TTC549 (cell line): ENCODE results near the gene DNAJC27.

Source experiments
- FAIRE-seq: peaks from 2 replicates; lab custom pipeline; 2012; peaks lifted over from hg19 to GRCh38; lab: Jason Lieb, UNC

DNAJC27 gene

DNA sequence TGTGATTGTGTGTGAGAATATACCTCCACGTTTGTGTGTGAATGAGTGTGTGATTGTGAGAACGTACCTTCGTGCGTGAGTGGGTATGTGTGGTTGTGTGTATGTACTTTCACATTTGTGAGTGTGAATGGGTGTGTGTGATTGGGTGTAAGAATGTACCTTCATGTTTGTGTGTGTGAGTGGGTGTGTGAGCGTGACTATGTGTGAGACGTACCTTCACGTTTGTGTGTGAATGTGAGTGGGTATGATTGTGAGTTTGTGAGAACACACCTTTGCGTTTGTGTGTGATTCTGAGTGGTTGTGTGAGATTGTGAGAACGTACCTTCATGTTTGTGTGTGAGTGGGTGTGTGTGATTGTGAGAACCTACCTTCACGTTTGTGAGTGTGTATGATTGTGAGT, 45.9 kb downstream of the DNAJC27 start:
- FAIRE-seq, result no peak

DNA sequence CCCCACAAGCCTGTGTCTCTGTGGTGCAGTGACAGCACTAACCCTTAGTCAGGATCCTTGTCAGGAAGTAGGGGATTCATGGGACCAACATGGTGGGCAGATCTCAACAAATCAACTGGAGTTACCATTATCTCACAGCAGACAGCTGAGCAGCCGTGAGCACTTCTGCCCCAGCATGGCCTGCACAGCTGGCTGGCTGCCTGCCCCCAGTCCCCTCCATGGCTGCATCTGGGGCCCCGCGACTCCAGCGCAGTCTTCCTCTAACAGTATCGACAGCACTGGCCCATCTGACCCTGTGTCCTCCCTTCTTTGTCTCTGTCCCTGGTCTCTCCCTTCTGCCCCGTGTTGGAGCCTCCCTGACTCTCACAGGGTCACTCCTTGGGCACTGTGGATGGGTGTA, 47.0 kb downstream of the DNAJC27 start:
- no peak for FAIRE-seq

DNA sequence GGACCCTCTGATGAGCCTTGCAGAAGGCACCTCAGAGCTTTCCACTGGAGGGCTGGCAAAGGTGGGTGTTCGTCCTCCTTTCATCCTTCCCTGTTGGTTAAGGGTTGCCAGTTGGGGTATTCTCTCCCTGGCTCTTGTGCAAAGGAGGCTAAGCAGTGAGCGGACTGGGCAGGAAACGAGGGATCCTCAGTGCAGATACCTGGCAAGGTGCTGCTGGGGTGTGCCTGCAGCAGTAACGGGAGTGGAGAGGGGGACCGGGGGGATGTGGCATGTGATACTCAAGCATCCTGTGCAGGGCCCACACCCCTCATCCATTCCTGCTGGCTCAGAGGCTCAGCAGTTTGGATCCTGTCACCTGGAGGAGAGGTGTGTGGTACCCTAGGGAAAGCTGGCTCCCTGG, 47.5 kb downstream of the DNAJC27 start:
- FAIRE-seq, result no peak

DNA sequence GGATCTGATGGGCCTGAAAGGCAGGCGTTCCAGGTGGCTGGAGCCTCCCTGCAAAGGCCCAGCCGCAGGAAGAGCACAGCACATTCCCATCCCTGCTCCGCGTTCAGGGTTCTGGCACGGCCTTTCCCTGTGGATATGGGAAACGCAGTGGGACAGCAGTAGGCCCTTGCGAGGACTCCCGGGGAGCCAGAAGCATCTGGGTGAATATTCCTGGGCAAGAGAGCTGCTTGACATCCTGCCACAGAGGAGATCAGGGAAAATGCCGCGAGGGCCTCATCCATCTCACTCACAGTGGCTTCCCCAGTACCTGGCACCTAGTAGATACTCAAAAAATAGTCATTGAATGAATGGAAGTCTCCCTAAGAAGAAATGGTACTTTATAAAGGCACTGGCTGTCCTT, 48.6 kb downstream of the DNAJC27 start:
- no peak for FAIRE-seq

DNA sequence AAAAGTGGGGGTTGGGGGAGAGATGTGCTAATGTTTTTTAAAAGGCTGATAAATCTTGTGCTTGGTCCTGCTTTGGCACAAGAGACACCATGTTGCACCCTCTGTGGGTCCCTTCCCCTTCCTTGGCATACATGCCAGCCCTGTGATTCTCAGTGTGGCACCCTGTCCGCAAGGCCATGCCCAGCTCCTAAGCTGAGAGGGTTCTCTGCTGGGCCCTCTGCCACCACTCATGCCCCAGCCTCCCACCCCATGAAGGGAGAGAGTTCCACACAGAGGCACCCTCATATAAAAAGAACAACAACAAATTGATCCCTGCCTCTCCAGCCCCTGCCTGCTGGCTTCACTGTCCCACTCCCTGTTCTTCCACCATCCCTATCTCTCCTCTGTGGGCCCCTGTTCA, 49.2 kb downstream of the DNAJC27 start:
- no peak for FAIRE-seq

DNA sequence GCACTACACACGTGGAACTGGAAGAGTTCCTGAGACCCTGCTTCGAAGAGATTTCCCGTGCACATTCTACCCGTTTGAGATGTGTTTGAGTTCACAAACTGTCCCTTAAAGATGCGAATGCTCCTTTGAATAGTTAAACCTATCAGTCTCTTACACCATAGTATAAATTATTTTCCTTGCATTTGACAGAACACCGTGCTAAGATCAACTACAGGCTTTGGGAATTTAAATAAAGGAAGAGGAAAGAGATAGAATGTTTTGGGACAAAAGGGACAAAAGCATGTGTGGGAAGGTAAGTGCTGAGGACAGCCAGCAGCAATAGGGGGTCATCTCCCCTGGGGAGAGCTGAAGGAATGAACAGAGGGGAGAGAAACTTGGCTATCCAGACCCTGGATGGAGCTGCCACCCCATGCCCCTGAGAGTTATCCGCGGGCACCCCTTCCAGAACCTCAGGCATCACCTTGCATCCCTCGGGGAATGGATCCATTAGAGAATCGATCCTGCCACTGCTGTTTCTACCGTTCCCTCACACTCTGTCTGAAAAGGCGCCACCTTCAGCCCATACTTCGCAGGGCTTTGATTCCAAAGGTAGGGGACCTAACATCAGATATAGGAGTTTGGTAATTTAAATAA, 50.8 kb downstream of the DNAJC27 start:
- no peak for FAIRE-seq

GRCh38 chr2:24920098-24920808, 51.5 kb downstream of the DNAJC27 start, which contains the start of gene ADCY3:
ADCY3 (minus strand) TSS chr2:24920237; CDS start chr2:24918987, 1,250 bp downstream.
- FAIRE-seq, result no peak

DNA sequence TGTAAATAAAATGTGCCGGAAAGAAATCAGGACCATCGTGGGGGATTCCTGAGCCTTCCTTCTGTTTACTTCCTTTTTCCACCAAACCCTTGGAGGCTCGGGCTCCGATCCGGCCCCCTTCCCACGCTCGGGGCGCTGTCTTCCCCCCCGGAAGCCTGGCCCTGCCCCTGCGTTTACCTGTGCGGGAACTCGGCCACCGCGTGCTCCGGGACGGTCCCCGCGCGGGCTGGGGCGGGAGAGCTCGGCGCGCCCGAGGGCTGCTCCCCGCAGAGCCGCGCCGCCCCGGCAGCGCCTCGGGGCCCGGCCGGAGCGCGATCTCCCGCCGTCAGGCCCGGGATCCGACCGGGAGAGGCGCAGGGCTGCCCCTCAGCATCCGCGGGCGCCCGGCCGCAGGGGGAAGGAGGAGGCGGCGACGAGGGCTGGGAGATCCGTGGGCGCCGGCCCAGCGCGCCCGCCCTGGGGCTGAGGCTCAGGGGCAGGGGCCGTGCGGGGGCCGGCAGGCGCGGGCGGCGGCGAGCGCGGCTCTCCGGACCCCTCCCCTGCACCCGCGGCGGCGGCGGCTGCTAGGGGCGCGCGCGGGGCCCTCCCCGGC, 52.2 kb downstream of the DNAJC27 start:
- FAIRE-seq, result no peak

- FAIRE-seq, result no peak
These were observed 52.7 kb downstream of the DNAJC27 start for GRCh38 chr2:24919037-24919505.

- FAIRE-seq, result no peak
These were observed 53.3 kb downstream of the DNAJC27 start for GRCh38 chr2:24918326-24919036.

- no peak for FAIRE-seq
These were observed 53.9 kb downstream of the DNAJC27 start for GRCh38 chr2:24917731-24918325.

GRCh38 chr2:24917086-24917485, 54.7 kb downstream of the DNAJC27 start:
- no peak for FAIRE-seq

DNA sequence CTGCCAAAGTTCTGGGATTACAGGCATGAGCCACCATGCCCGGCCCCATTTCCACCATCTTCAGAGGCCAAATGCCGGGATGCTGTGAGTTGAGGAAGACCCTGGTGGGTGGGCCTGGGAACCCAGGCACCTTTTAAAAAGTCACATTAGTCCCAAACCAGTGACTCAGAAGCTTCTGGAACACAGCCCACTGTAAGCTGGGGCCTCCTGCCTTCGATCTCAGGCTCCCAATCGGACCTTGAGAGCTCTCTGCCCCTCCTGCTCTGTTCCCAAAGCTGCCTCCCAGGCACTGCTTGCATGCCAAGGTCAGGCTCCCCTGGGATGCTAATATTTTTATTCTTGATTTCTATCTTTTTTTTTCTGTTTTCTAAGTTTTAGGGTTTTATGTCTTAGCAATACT, 56.0 kb downstream of the DNAJC27 start:
- FAIRE-seq, result no peak

DNA sequence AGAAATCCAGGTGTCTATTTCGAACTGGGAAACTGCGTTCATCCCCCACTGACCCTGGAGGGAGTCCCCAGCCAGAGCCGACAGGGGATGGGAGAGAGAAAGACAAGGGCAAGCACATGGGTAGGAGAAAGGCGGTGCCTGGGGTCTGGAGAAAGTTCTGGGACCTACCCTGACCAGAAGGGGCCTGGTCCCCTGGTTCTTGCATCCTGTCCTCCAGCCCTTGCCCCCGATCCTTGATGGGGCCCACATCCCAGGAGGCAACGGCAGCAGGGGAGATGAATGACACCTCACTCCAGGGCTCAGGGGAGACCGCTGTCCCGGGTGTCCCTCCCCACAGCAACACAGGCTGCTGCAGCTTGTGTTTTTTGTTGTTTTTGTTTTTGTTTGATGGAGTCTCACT, 56.6 kb downstream of the DNAJC27 start:
- no peak for FAIRE-seq

GRCh38 chr2:24914713-24915112, 57.0 kb downstream of the DNAJC27 start:
- FAIRE-seq, result no peak

DNA sequence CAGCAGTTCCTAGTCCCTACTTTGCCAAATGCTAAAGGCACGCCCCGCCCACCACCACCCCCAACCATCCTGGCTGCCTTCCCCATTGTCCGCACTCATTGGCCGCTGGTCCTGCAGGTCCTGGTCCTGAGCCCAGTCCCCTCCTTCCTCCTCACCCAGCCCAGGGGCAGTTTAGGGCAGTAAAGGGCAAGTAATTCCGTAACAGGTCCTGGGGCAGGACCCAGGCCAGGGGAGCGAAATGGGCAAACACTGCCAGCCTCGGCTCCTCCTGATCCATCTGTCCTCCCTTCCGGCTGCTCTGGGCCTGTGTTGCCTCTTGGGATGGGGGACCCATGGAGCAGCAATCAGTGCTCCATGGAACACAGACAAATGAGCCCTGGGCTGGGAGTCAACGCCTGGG, 57.8 kb downstream of the DNAJC27 start:
- no peak for FAIRE-seq

DNA sequence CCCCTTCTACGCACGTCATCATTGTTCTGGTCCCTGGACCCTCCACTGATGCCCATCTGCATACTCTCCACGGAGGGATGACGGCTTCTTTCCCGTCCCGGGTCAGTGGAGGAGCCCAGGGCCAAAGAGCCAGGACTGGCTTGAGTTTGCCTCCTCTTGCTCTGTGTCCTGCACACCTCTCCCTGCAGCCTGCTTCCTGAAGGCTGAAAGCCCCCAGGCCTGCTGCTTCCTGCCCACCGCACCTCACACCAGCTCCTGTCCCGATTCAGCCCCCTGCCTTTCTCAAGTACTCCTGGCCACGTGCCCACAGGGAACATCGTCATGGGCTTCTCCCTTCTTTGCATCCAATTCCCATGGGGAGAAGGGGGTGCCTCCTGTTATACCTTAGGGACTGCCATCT, 58.8 kb downstream of the DNAJC27 start:
- FAIRE-seq, result no peak

- FAIRE-seq, result no peak
These were observed 59.2 kb downstream of the DNAJC27 start for GRCh38 chr2:24912523-24912922.

- no peak for FAIRE-seq
These were observed 61.5 kb downstream of the DNAJC27 start for GRCh38 chr2:24910245-24910644.

DNA sequence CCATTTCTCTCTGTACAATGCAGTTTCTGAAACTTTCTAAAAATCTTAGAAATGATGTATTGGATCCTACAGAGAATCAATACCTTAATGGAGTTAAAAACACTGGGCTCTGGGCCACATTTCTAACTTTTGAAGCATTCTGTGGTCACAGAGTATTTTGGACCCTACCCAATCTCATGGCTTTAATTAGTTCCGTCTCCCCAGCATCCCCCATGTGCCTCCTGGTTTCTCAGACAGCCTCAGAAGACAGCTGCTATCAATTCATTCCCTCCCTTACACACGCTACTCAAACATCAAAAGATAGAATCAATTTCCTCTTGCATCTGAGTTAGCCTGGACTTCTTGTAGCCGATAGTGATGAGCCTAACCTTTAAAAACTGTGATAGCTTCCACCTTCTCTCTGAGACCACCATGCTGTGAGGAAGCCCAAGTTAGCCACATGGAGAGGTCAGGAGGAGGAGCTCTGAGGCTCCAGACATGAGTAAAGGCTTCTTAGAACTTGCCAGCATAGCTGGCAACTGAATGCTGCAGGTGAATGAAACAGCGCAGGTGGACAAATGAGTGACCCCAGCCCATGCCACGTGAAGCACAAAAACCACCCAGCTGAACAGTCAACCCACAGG, 62.1 kb downstream of the DNAJC27 start:
- FAIRE-seq, result no peak

DNA sequence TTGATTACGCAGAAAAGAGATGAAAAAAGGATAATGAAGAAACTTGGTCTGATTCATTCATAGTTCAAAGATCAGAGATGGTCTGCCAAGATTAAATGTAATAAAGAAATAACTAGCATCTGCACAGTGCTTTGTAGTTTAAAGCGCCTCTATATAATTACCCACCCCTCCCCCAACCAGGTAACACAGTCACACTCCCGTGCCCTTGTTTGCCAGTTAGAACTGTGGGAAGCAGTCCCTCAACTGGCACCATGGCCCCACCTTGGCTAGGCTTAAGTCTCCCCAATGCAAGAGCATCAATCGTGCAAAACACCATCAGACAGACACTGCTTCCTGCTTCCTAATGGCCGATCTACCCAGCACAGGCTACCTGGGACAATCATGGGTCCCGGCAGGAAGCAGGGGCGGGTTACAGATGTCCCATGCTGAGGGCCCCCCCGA, 63.3 kb downstream of the DNAJC27 start:
- FAIRE-seq, result no peak

DNA sequence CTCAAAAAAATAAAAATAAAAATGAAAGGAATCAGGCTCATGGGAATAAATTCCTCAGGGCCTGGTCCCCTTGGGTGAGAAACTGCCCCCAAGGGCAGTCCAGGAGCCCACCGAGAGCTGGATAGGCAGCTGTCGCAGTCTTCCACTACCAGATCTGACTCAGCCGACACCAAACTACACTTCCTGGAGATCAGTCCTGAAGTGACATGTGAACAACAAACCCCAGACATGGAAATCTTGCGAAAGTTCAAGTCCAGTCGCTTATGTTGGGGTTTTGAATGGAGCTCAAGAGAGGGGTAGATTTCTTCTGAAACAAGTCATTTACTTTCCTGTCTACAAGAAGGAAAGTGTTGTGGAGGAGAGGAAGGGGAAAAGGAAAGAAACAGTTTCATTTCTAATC, 64.6 kb downstream of the DNAJC27 start:
- FAIRE-seq, result no peak
